Measurements from ENCODE around the gene VWA5B2. TPM values are rescaled to one million over a fixed set of nuclear protein-coding genes. Genes with fewer than 3 reads are reported as not detected.

VWA5B2 gene
- total RNA-seq, 2 donors from 2014 or later = 6.0 to 15.8 TPM

DNA sequence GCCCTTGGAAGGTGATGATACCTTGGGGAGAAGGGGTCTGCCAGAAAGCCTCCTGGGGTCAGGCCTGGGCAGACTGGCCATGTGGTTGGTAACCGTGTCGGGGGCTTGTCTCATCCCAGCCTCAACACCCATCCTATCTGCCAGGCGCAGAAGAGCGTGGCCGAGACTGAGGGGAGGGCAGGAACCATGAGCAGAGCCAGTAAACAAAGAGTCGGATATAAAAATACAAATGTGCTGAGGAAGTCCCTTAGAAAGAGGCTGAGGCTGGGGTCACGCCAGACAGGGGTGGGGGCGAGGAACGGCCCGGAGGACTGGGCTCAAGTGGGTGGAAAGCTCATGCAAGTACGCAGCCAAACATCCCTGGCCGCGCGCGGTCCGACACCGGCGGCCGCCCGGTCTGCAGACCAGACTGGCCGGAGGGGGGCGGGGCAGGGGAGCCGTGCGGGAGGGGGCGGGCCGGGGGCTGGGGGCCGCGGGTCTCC is 30.1 kb downstream of the VWA5B2 start:
- no peaks in the 10 kb centered on the region for H3K36me3 ChIP-seq (replicated peaks in 1 of 2; ENCODE audit: insufficient read depth in 1 of 2, low read depth in 2 of 2)
- H3K27me3 ChIP-seq = no peaks in the 10 kb centered on the region
- TF ChIP-seq POLR2A (IDR thresholded peaks at IDR 0.05) = no peak
- TF ChIP-seq, protein P1, sequence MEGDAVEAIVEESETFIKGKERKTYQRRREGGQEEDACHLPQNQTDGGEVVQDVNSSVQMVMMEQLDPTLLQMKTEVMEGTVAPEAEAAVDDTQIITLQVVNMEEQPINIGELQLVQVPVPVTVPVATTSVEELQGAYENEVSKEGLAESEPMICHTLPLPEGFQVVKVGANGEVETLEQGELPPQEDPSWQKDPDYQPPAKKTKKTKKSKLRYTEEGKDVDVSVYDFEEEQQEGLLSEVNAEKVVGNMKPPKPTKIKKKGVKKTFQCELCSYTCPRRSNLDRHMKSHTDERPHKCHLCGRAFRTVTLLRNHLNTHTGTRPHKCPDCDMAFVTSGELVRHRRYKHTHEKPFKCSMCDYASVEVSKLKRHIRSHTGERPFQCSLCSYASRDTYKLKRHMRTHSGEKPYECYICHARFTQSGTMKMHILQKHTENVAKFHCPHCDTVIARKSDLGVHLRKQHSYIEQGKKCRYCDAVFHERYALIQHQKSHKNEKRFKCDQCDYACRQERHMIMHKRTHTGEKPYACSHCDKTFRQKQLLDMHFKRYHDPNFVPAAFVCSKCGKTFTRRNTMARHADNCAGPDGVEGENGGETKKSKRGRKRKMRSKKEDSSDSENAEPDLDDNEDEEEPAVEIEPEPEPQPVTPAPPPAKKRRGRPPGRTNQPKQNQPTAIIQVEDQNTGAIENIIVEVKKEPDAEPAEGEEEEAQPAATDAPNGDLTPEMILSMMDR (IDR thresholded peaks at IDR 0.05) = no peak
- no peak overlapping the region for H3K4me3 ChIP-seq
- H3K27ac ChIP-seq = no peak overlapping the region
- DNase-seq (no peak), ATAC-seq (no peak)
- H3K9me3 ChIP-seq = no peaks in the 10 kb centered on the region
- intact Hi-C loops (cut with DNase I) = no loop called here
- 17 to 60% methylated on average over 5 to 24 of the region's 28 CpGs for WGBS, 2 donors
- peaks cover 30% of the 10 kb centered on the region for H3K4me1 ChIP-seq

DNA sequence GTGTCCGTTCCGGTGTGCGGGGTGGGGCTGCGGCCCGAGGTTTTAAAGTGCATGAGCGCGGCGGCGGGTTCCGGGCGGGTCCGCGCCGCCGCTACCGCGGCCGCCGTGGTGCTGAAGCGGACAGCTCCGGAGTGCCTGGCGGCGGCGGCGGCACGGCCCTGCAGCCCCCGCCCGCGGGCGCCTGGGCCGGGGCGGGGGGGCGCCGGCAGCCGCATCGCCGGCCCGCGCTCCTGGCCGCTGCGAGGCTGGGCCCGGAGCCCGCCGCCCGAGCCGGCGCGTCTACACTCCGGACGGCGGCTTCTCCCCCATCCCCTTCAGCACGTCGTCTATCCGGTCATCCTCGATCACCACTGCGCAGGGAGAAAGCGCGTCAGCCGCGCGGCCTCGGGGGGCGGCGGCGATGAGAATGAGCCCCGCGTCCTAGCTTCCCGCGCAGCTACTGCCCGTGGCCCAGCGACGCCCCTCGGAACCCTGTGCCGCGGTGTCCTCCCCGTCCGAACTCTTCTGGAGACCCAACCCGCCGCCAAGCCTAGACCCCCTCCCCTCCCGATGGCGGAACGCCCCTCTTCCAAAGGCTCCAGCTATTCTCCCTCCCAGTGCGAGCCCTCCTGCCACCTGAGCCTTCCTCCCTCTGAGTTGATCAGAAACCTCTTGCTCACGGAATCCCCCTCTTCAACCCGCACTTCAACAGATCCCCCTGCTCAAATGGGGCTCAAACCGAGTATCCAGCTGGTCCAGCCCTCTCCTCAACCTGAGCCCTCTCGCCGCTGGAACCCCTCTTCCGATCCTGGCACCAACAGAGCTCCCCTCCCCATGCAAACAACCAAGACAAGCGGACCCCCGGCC is 30.7 kb downstream of the VWA5B2 start:
- H3K36me3 ChIP-seq (replicated peaks in 1 of 2; ENCODE audit: insufficient read depth in 1 of 2, low read depth in 2 of 2) = no peaks in the 10 kb centered on the region
- no peaks in the 10 kb centered on the region for H3K9me3 ChIP-seq
- DNase-seq (peak; percentile 51 to 70 (median 60)), ATAC-seq (peak; percentile 36)
- peaks cover 30% of the 10 kb centered on the region for H3K4me1 ChIP-seq
- intact Hi-C loops (cut with DNase I) = no loop called here
- H3K4me3 ChIP-seq = peak overlapping the region; percentile 21 to 34
- TF ChIP-seq, protein P1 (IDR thresholded peaks at IDR 0.05) = no peak
- peak in 1 of 3 donors; percentile 35 for TF ChIP-seq POLR2A (IDR thresholded peaks at IDR 0.05)
- H3K27ac ChIP-seq = peak overlapping the region in 3 of 4 donors; percentile 74 to 88 (median 86)
- H3K27me3 ChIP-seq = no peaks in the 10 kb centered on the region
- WGBS, 2 donors = 1 to 5% methylated on average over 15 to 56 of the region's 91 CpGs

DNA sequence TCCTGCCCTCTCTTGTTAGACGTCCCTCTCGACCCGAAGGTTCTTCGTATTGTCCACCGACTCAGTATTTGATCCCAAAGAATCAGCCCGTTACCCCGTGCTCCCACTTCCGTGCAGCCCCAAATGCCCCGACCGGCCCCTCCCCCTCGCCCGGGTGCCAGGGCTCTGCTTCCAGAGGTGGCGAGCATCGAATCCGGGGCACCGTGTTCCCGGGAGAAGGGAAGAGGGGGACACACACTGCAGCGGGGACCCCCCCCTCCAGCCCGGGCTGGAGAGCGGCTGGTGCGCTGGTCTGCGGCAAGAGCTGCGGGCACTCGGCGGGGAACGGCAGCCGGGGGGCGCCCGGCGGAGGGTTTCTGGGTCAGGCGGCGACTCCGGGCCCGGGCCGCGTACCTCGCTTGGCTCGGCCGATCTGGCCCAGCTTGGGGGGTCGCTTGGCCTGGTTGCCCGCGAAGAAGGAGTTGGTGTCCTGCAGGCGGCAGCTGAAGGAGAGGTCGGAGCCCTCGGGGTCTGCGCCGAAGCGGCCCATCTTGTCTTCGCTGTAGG is 31.4 kb downstream of the VWA5B2 start:
- no peaks in the 10 kb centered on the region for H3K36me3 ChIP-seq (replicated peaks in 1 of 2; ENCODE audit: insufficient read depth in 1 of 2, low read depth in 2 of 2)
- peak overlapping the region; percentile 74 to 88 (median 86) for H3K27ac ChIP-seq
- DNase-seq (peak; percentile 32 to 51 (median 42)), ATAC-seq (no peak)
- H3K4me3 ChIP-seq = peak overlapping the region; percentile 21 to 34
- H3K27me3 ChIP-seq = no peaks in the 10 kb centered on the region
- peaks cover 30% of the 10 kb centered on the region for H3K4me1 ChIP-seq
- no peaks in the 10 kb centered on the region for H3K9me3 ChIP-seq
- TF ChIP-seq, protein P1 (IDR thresholded peaks at IDR 0.05) = no peak
- TF ChIP-seq POLR2A (IDR thresholded peaks at IDR 0.05) = no peak
- 0 to 1% methylated on average over 14 to 49 of the region's 49 CpGs for WGBS, 2 donors
- intact Hi-C loops (cut with DNase I) = no loop called here

DNA sequence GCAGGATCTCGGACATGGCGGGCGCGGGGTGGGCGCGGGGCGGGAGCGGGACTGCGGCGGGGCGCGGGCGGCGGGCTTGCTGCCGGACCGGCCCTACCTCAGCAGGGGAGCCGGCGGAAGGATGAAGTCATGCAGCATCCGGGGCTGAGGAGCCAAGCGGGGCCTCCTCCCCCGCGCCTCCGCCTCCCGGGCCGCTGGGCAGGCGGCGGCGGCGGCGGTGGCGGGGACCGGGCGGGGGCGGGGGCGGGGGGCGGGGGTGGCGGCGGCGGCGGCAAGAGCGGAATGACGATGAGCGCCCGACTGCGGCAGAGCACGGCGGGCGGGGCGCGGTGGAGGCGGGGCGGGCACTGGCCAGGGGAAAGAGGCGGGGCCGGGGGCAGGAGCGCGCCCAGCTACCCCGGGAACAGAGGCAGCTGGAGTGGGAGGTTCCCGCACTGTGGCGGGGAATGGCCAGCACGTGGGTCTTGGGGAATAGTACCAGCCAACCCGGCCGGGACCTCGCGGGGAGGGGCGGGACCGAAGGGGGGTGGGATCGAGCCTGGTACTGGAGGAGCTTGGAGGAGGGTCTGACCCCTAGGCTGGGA is 32.0 kb downstream of the VWA5B2 start, which contains the start of gene CAMK2N2:
Gene CAMK2N2 (minus strand): TSS at position 284 of the 584 bp plus-strand sequence. CDS start 268 bp downstream, at position 16.
- DNase-seq = peak; percentile 97
- 0% methylated on average over 5 to 31 of the region's 67 CpGs for WGBS, 2 donors
- H3K4me3 ChIP-seq = peak within 1 kb of the TSS; percentile 21 to 34
- peak; percentile 83 for ATAC-seq
- H3K27me3 ChIP-seq = no peaks in the 10 kb centered on the region
- TF ChIP-seq, protein P1 (IDR thresholded peaks at IDR 0.05) = no peak
- TF ChIP-seq POLR2A (IDR thresholded peaks at IDR 0.05) = peak in 1 of 3 donors; percentile 52
- intact Hi-C loops (cut with DNase I) = no loop called here
- H3K36me3 ChIP-seq (replicated peaks in 1 of 2; ENCODE audit: insufficient read depth in 1 of 2, low read depth in 2 of 2) = no peaks in the 10 kb centered on the region
- H3K9me3 ChIP-seq = no peaks in the 10 kb centered on the region
- H3K4me1 ChIP-seq = peaks cover 30% of the 10 kb centered on the region
- peak within 1 kb of the TSS; percentile 86 to 99 (median 96) for H3K27ac ChIP-seq

Data from body of pancreas (tissue), 4 donors.